Natural killer cell treated with Interleukin-12 subunit alpha and Interleukin-12 subunit beta and Interleukin-15 and Interleukin-18, amount 100 ng/mL, for 72 hours (primary cell): ENCODE results near the gene HHIPL1. TPM values are rescaled to one million over a fixed set of nuclear protein-coding genes. Genes with fewer than 3 reads are reported as not detected.

ENCODE experiments used
- ATAC-seq, 2 donors: fragments of 150-1000 bp; cut with Tn5 transposase in 1 of 2; sonication (Bioruptor Pico), chemical (Tn5 transposase) in 1 of 2; 2 replicates each; pipeline ENCODE4 v1.10.0; 2021
- DNase-seq: peaks from one replicate; pipeline ENCODE4 v3.0.0; 2022; ENCODE audit warnings: low spot score
- H3K27ac Mint-ChIP-seq, 2 donors: 1 replicate in 1 of 2; 2 replicates in 1 of 2; pipeline ENCODE4 v1.8.0; 2022; ENCODE audit warnings: mixed read lengths in 2 of 2, mild to moderate bottlenecking in 1 of 2, moderate library complexity in 1 of 2
- H3K27me3 Mint-ChIP-seq, 2 donors: 1 replicate in 1 of 2; 2 replicates in 1 of 2; pipeline ENCODE4 v1.8.0; 2022; ENCODE audit warnings: mixed read lengths in 2 of 2
- H3K36me3 Mint-ChIP-seq: one replicate; pipeline ENCODE4 v1.8.0; 2022; ENCODE audit warnings: mixed read lengths
- H3K4me1 Mint-ChIP-seq, 2 donors: 1 replicate in 1 of 2; 2 replicates in 1 of 2; pipeline ENCODE4 v1.8.0; 2022; ENCODE audit warnings: low read depth in 2 of 2, mixed read lengths in 2 of 2, mild to moderate bottlenecking in 1 of 2
- H3K4me3 Mint-ChIP-seq: one replicate; pipeline ENCODE4 v1.8.0; 2022; ENCODE audit warnings: mixed read lengths
- H3K9me3 Mint-ChIP-seq: 2 replicates; pipeline ENCODE4 v1.8.0; 2022; ENCODE audit warnings: mixed read lengths
- total RNA-seq, 2 donors: library from RNA; stranded (reverse); gene quantifications; one replicate each; pipeline ENCODE4 v1.2.3, GENCODE V29; 2022

Gene HHIPL1
- total RNA-seq, 2 donors from 2014 or later, result not detected

- H3K36me3 Mint-ChIP-seq, result no peaks in the 10 kb centered on the region
- no peaks in the 10 kb centered on the region for H3K4me1 Mint-ChIP-seq
- no peak overlapping the region for H3K27ac Mint-ChIP-seq
- H3K27me3 Mint-ChIP-seq, result peaks cover 13 to 24% of the 10 kb centered on the region in 2 donors
- no peaks in the 10 kb centered on the region for H3K9me3 Mint-ChIP-seq
- H3K4me3 Mint-ChIP-seq, result no peak overlapping the region
- ATAC-seq (no peak), DNase-seq (no peak)
Observed at GRCh38 chr14:99619835-99620834, 24.8 kb upstream of the HHIPL1 start.

GRCh38 chr14:99621948-99622347 lies 23.0 kb upstream of the HHIPL1 start:
- Mint-ChIP-seq H3K4me3 (no peak overlapping the region), H3K4me1 (no peaks in the 10 kb centered on the region), H3K27ac (no peak overlapping the region), H3K36me3 (no peaks in the 10 kb centered on the region), H3K9me3 (no peaks in the 10 kb centered on the region), H3K27me3 (peaks cover 8 to 11% of the 10 kb centered on the region in 2 donors)
- ATAC-seq (no peak), DNase-seq (no peak)

- H3K9me3 Mint-ChIP-seq, result no peaks in the 10 kb centered on the region
- ATAC-seq, result no peak
- peaks cover 10 to 18% of the 10 kb centered on the region in 2 donors for H3K27me3 Mint-ChIP-seq
- DNase-seq, result no peak
- H3K27ac Mint-ChIP-seq, result no peak overlapping the region
- H3K4me3 Mint-ChIP-seq, result no peak overlapping the region
- H3K36me3 Mint-ChIP-seq, result no peaks in the 10 kb centered on the region
- peaks cover 3 to 8% of the 10 kb centered on the region in 2 donors for H3K4me1 Mint-ChIP-seq
Observed at GRCh38 chr14:99624024-99624423, 20.9 kb upstream of the HHIPL1 start.

DNA sequence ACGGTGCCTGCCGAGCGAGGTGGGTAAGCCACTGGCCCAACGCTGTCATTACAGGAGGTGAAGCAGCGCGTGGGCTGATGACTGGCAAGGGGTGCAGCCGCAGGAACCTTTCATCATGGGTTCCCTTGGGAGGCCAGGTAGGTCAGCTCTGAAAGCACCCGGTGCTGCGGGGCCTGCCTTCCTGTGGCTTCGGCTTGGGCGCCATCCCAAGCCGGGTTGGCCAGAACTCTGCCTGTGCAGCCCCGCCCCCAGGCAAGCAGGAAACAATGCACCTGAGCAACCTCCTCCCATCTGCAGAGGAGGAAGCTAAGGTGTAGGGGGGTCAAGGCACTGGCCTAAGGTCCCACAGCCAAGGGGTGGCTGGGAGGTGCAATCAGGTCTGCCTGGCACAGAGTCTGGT lies 20.0 kb upstream of the HHIPL1 start:
- no peak overlapping the region for H3K4me3 Mint-ChIP-seq
- H3K4me1 Mint-ChIP-seq, result peaks cover 3 to 9% of the 10 kb centered on the region in 2 donors
- no peaks in the 10 kb centered on the region for H3K36me3 Mint-ChIP-seq
- H3K27me3 Mint-ChIP-seq, result peaks cover 10 to 18% of the 10 kb centered on the region in 2 donors
- ATAC-seq (no peak), DNase-seq (no peak)
- no peaks in the 10 kb centered on the region for H3K9me3 Mint-ChIP-seq
- no peak overlapping the region for H3K27ac Mint-ChIP-seq

- Mint-ChIP-seq H3K9me3 (no peaks in the 10 kb centered on the region), H3K4me1 (peaks cover 3 to 9% of the 10 kb centered on the region in 2 donors), H3K36me3 (no peaks in the 10 kb centered on the region), H3K27me3 (peaks cover 10 to 18% of the 10 kb centered on the region in 2 donors), H3K4me3 (no peak overlapping the region), H3K27ac (no peak overlapping the region)
- DNase-seq (no peak), ATAC-seq (no peak)
Observed at GRCh38 chr14:99625476-99625875, 19.5 kb upstream of the HHIPL1 start.

GRCh38 chr14:99626041-99626648 lies 18.8 kb upstream of the HHIPL1 start:
- no peaks in the 10 kb centered on the region for H3K36me3 Mint-ChIP-seq
- peaks cover 10 to 18% of the 10 kb centered on the region in 2 donors for H3K27me3 Mint-ChIP-seq
- H3K4me1 Mint-ChIP-seq, result peaks cover 3 to 9% of the 10 kb centered on the region in 2 donors
- DNase-seq (no peak), ATAC-seq (no peak)
- H3K4me3 Mint-ChIP-seq, result no peak overlapping the region
- H3K27ac Mint-ChIP-seq, result no peak overlapping the region
- H3K9me3 Mint-ChIP-seq, result no peaks in the 10 kb centered on the region

DNA sequence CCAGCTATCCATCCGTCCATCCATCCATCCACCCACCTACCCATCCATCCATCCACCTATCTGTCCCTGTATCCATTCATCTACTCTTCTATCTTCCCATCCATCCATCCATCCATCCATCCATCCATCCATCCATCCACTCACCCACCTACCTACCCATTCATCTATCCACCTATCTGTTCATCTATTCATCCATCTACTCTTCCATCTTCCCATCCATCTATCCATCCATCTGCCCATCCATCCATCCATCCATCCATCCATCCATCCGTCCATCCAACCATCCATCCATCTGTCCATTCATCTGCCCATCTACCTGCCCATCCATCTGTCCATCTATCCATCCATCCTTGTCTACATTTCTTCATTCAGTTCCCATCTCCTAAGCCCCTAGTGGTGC lies 17.8 kb upstream of the HHIPL1 start:
- ATAC-seq (no peak), DNase-seq (no peak)
- H3K4me3 Mint-ChIP-seq, result no peak overlapping the region
- H3K4me1 Mint-ChIP-seq, result peaks cover 3 to 9% of the 10 kb centered on the region in 2 donors
- no peak overlapping the region for H3K27ac Mint-ChIP-seq
- H3K27me3 Mint-ChIP-seq, result peaks cover 10 to 17% of the 10 kb centered on the region in 2 donors
- no peaks in the 10 kb centered on the region for H3K9me3 Mint-ChIP-seq
- no peaks in the 10 kb centered on the region for H3K36me3 Mint-ChIP-seq

GRCh38 chr14:99627510-99628381 lies 17.2 kb upstream of the HHIPL1 start:
- H3K4me3 Mint-ChIP-seq, result no peak overlapping the region
- no peaks in the 10 kb centered on the region for H3K36me3 Mint-ChIP-seq
- ATAC-seq, result no peak
- H3K9me3 Mint-ChIP-seq, result no peaks in the 10 kb centered on the region
- peaks cover 3 to 9% of the 10 kb centered on the region in 2 donors for H3K4me1 Mint-ChIP-seq
- no peak for DNase-seq
- H3K27ac Mint-ChIP-seq, result no peak overlapping the region
- H3K27me3 Mint-ChIP-seq, result peaks cover 10 to 13% of the 10 kb centered on the region in 2 donors

DNA sequence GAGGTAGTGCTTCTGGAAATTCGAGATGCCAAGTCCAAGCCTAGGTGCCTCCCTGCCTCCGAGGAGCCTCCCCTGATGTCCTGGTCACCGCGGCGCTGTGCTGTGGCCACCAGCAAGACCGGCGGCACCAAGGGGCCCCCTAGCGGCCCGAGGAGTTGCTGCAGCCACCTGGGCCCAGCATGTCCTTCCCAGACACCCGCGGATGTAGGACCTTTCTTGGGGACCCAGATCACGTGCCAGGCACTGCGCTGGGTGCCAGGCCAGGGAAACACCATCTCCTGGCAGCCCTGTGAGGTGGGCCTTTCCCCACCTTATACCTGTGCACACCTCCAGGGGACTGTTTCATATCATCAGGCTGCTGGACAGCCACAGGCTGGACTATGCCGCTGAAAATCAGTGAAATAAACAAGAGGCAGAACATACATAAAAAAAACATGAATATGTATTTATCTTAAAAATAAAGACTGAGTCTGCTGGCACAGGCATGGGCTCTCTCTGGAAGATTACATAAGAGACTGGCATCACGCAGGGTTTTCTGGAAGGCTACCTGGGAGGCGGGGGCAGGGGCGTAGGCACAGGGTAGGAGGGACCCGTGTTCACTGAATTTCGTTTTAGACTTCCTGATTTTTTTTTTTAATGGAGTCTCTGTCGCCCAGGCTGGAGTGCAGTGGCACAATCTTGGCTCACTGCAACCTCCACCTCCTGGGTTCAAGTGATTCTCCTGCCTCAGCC lies 15.9 kb upstream of the HHIPL1 start:
- peaks cover 3 to 9% of the 10 kb centered on the region in 2 donors for H3K4me1 Mint-ChIP-seq
- H3K4me3 Mint-ChIP-seq, result no peak overlapping the region
- peak; percentile 69 for DNase-seq
- no peaks in the 10 kb centered on the region for H3K36me3 Mint-ChIP-seq
- ATAC-seq, result peak; percentile 76 to 79
- H3K27me3 Mint-ChIP-seq, result peaks cover 10 to 13% of the 10 kb centered on the region in 2 donors
- H3K9me3 Mint-ChIP-seq, result no peaks in the 10 kb centered on the region
- no peak overlapping the region for H3K27ac Mint-ChIP-seq

DNA sequence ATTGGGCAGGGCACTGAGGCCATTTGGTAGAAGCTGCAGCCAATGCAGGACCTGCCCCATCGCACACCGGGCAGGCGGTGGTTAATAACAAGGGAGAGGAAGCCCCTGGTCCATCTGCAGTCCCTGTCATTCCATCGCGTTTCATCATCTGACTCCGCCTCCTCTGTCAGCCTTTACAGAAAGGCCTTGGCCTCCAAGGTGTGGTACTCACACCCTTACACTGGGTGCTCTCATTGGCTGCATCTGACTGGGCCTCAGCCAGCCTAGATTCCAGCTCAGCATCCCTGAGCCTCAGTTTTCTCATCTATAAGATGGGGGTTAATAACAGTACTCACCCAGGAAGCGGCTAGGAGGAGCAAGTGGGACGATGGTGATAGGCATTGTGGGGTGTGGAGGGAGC lies 14.7 kb upstream of the HHIPL1 start:
- DNase-seq (no peak), ATAC-seq (no peak)
- H3K36me3 Mint-ChIP-seq, result no peaks in the 10 kb centered on the region
- peaks cover 9 to 10% of the 10 kb centered on the region in 2 donors for H3K27me3 Mint-ChIP-seq
- no peak overlapping the region for H3K27ac Mint-ChIP-seq
- H3K4me3 Mint-ChIP-seq, result no peak overlapping the region
- H3K9me3 Mint-ChIP-seq, result no peaks in the 10 kb centered on the region
- peaks cover 3 to 9% of the 10 kb centered on the region in 2 donors for H3K4me1 Mint-ChIP-seq

- H3K27ac Mint-ChIP-seq, result peak overlapping the region in 1 of 2 donors; percentile 30
- peaks cover 2 to 6% of the 10 kb centered on the region in 2 donors for H3K27me3 Mint-ChIP-seq
- no peaks in the 10 kb centered on the region for H3K36me3 Mint-ChIP-seq
- H3K9me3 Mint-ChIP-seq, result no peaks in the 10 kb centered on the region
- no peak overlapping the region for H3K4me3 Mint-ChIP-seq
- peaks cover 3 to 8% of the 10 kb centered on the region in 2 donors for H3K4me1 Mint-ChIP-seq
- ATAC-seq (no peak), DNase-seq (no peak)
Observed at GRCh38 chr14:99632410-99633035, 12.4 kb upstream of the HHIPL1 start.

- H3K27ac Mint-ChIP-seq, result no peak overlapping the region
- ATAC-seq (no peak), DNase-seq (no peak)
- no peaks in the 10 kb centered on the region for H3K9me3 Mint-ChIP-seq
- H3K36me3 Mint-ChIP-seq, result no peaks in the 10 kb centered on the region
- peaks cover 0 to 3% of the 10 kb centered on the region in 2 donors for H3K27me3 Mint-ChIP-seq
- no peak overlapping the region for H3K4me3 Mint-ChIP-seq
- peaks cover 3 to 5% of the 10 kb centered on the region in 2 donors for H3K4me1 Mint-ChIP-seq
Observed at GRCh38 chr14:99633141-99633540, 11.8 kb upstream of the HHIPL1 start.
